KOPT-K1 (cell line): ENCODE measurements around the gene TIMM44.
"Not testable (repeated sequence)": the region's sequence is repeated elsewhere in the genome, so short reads cannot be mapped to it uniquely, and the experiment has no call there.

Source experiments
- H3K27ac ChIP-seq: fragments of 200-600 bp; sonication (generic); 2 replicates; pipeline ENCODE4 v1.5.1; 2016; ENCODE audit warnings: antibody characterized with exemption, mild to moderate bottlenecking, low read depth, low read length; ENCODE audit not compliant: poor library complexity, severe bottlenecking
- H3K36me3 ChIP-seq: fragments of 200-600 bp; sonication (generic); 2 replicates; pipeline ENCODE4 v1.5.1; 2017; ENCODE audit warnings: antibody characterized with exemption, mild to moderate bottlenecking, low read length, moderate library complexity; ENCODE audit not compliant: insufficient read depth
- H3K9me3 ChIP-seq: fragments of 200-600 bp; sonication (generic); 2 replicates; pipeline ENCODE4 v1.5.1; 2017; ENCODE audit warnings: antibody characterized with exemption, low read length, mild to moderate bottlenecking; ENCODE audit not compliant: insufficient read depth, poor library complexity, severe bottlenecking

TIMM44 gene

GRCh38 chr19:7918615-7919421, 24.6 kb downstream of the TIMM44 start:
- Histone ChIP-seq H3K9me3 (no peaks in the 10 kb centered on the region), H3K27ac (no peak overlapping the region), H3K36me3 (peaks cover 18% of the 10 kb centered on the region; the same call in 1 of the 2 replicates)

- not testable (repeated sequence) for H3K27ac ChIP-seq, H3K9me3 ChIP-seq
- H3K36me3 ChIP-seq = peaks cover 19% of the 10 kb centered on the region; the same call in 1 of the 2 replicates
Measured at GRCh38 chr19:7918062-7918614, 25.3 kb downstream of the TIMM44 start.

- Histone ChIP-seq H3K36me3 (peaks cover 19% of the 10 kb centered on the region; the same call in 1 of the 2 replicates), H3K9me3 (no peaks in the 10 kb centered on the region), H3K27ac (no peak overlapping the region)
Measured at GRCh38 chr19:7917267-7918061, 26.0 kb downstream of the TIMM44 start.

- Histone ChIP-seq H3K9me3 (no peaks in the 10 kb centered on the region), H3K36me3 (peaks cover 17% of the 10 kb centered on the region; the same call in 1 of the 2 replicates), H3K27ac (no peak overlapping the region)
Measured at GRCh38 chr19:7916955-7917266, 26.6 kb downstream of the TIMM44 start.

- Histone ChIP-seq H3K9me3 (no peaks in the 10 kb centered on the region), H3K27ac (no peak overlapping the region), H3K36me3 (peaks cover 18% of the 10 kb centered on the region; the same call in 1 of the 2 replicates)
Measured at GRCh38 chr19:7916103-7916954, 27.1 kb downstream of the TIMM44 start.

- H3K27ac ChIP-seq = no peak overlapping the region
- no peaks in the 10 kb centered on the region for H3K9me3 ChIP-seq
- H3K36me3 ChIP-seq = peaks cover 27% of the 10 kb centered on the region; the same call in 1 of the 2 replicates
Measured at GRCh38 chr19:7915250-7916102, 28.0 kb downstream of the TIMM44 start.

- Histone ChIP-seq H3K27ac (no peak within 1 kb of the TSS), H3K9me3 (no peaks in the 10 kb centered on the region), H3K36me3 (peaks cover 34% of the 10 kb centered on the region; the same call in 1 of the 2 replicates)
Measured at GRCh38 chr19:7914598-7915045, 28.8 kb downstream of the TIMM44 start, which contains the start of gene TGFBR3L. Gene TGFBR3L, plus strand, starts transcription at chr19:7914830.

GRCh38 chr19:7914099-7914498, 29.4 kb downstream of the TIMM44 start:
- peaks cover 34% of the 10 kb centered on the region; the same call in 1 of the 2 replicates for H3K36me3 ChIP-seq
- H3K9me3 ChIP-seq = no peaks in the 10 kb centered on the region
- no peak overlapping the region for H3K27ac ChIP-seq

GRCh38 chr19:7913652-7914051, 29.8 kb downstream of the TIMM44 start:
- Histone ChIP-seq H3K27ac (no peak overlapping the region), H3K9me3 (no peaks in the 10 kb centered on the region), H3K36me3 (peaks cover 34% of the 10 kb centered on the region; the same call in 1 of the 2 replicates)

GRCh38 chr19:7912697-7913564, 30.5 kb downstream of the TIMM44 start:
- no peak overlapping the region for H3K27ac ChIP-seq
- peaks cover 34% of the 10 kb centered on the region; the same call in 1 of the 2 replicates for H3K36me3 ChIP-seq
- H3K9me3 ChIP-seq = no peaks in the 10 kb centered on the region

- Histone ChIP-seq H3K27ac (no peak overlapping the region), H3K9me3 (no peaks in the 10 kb centered on the region), H3K36me3 (peaks cover 34% of the 10 kb centered on the region; the same call in 1 of the 2 replicates)
Measured at GRCh38 chr19:7912144-7912696, 31.2 kb downstream of the TIMM44 start.

- peaks cover 34% of the 10 kb centered on the region; the same call in 1 of the 2 replicates for H3K36me3 ChIP-seq
- H3K27ac ChIP-seq = no peak overlapping the region
- no peaks in the 10 kb centered on the region for H3K9me3 ChIP-seq
Measured at GRCh38 chr19:7911508-7912143, 31.8 kb downstream of the TIMM44 start.
